SK-N-SH (cell line): ENCODE measurements around the gene DCXR. TPM values are rescaled to one million over a fixed set of nuclear protein-coding genes. Genes with fewer than 3 reads are reported as not detected.

Source experiments
- CTCF ChIA-PET: fragments of 300-600, 350-600 bp; formaldehyde crosslinking; extraction: SDS; loops from one replicate; lab custom pipeline; 2021; lab: Yijun Ruan, JAX
- POLR2A ChIA-PET: fragments of 350-600 bp; sonication (Branson Sonifier 250); formaldehyde crosslinking; extraction: SDS; loops from one replicate; lab custom pipeline; 2020; ENCODE audit warnings: antibody characterized with exemption, inconsistent platforms; lab: Yijun Ruan, JAX
- DNase-seq: peaks from one replicate; pipeline ENCODE4 v3.0.0; 2012
- H2AFZ ChIP-seq: fragments of 200-600 bp; sonication (generic); 2 replicates; pipeline ENCODE4 v1.8.1; 2016; ENCODE audit warnings: antibody characterized with exemption, mild to moderate bottlenecking, low read depth
- H3F3A ChIP-seq: fragments of 200-600 bp; sonication (generic); replicated peaks from 2 replicates; pipeline ENCODE3; 2016; ENCODE audit warnings: antibody characterized with exemption, mild to moderate bottlenecking; ENCODE audit not compliant: insufficient read depth
- H3K27ac ChIP-seq, 2 experiments: fragments of 200-500 bp in 1 of 2; fragments of 200-600 bp in 1 of 2; sonication (Bioruptor generic) in 1 of 2; sonication (generic), shearing (Covaris generic) in 1 of 2; 2 replicates each; pipeline versions ENCODE4 v1.5.1 to v1.6.1; 2014 to 2016; ENCODE audit warnings: low read depth in 2 of 2, inconsistent platforms in 1 of 2, low read length in 1 of 2, mild to moderate bottlenecking in 1 of 2, mixed read lengths in 1 of 2
- H3K27me3 ChIP-seq: fragments of 200-600 bp; sonication (generic), shearing (Covaris generic); 2 replicates; pipeline ENCODE4 v1.6.1; 2016; ENCODE audit warnings: mixed run types; ENCODE audit not compliant: insufficient read depth
- H3K36me3 ChIP-seq, 2 experiments: fragments of 200-500 bp in 1 of 2; fragments of 200-600 bp in 1 of 2; sonication (Bioruptor generic) in 1 of 2; sonication (generic) in 1 of 2; replicated peaks in 1 of 2; 2 replicates each; pipeline versions ENCODE3 to v1.5.1; 2014 to 2016; ENCODE audit warnings: low read length in 1 of 2, mild to moderate bottlenecking in 1 of 2; ENCODE audit not compliant: insufficient read depth in 2 of 2, control insufficient read depth in 1 of 2
- H3K4me1 ChIP-seq, 2 experiments: fragments of 200-500 bp in 1 of 2; fragments of 200-600 bp in 1 of 2; sonication (Bioruptor generic) in 1 of 2; sonication (generic), shearing (Covaris generic) in 1 of 2; 2 replicates each; pipeline versions ENCODE4 v1.5.1 to v1.6.1; 2014 to 2016; ENCODE audit warnings: low read depth in 1 of 2, low read length in 1 of 2, mixed run types in 1 of 2; ENCODE audit not compliant: insufficient read depth in 2 of 2, control insufficient read depth in 1 of 2
- H3K4me2 ChIP-seq: fragments of 200-600 bp; sonication (generic), shearing (Covaris generic); 2 replicates; pipeline ENCODE4 v1.6.1; 2017; ENCODE audit warnings: mixed run types
- H3K4me3 ChIP-seq, 2 experiments: fragments of 200-500 bp in 1 of 2; fragments of 200-600 bp in 1 of 2; sonication (Bioruptor generic) in 1 of 2; sonication (generic), shearing (Covaris generic) in 1 of 2; 2 replicates each; pipeline versions ENCODE4 v1.5.1 to v1.8.1; 2014 to 2016; ENCODE audit warnings: low read depth in 2 of 2, inconsistent platforms in 1 of 2, low read length in 1 of 2, mild to moderate bottlenecking in 1 of 2, mixed read lengths in 1 of 2, moderate library complexity in 1 of 2
- H3K79me2 ChIP-seq: fragments of 200-600 bp; sonication (generic); 2 replicates; pipeline ENCODE4 v1.8.1; 2017; ENCODE audit warnings: mild to moderate bottlenecking; ENCODE audit not compliant: insufficient read depth
- H3K9ac ChIP-seq: fragments of 200-600 bp; sonication (generic); 2 replicates; pipeline ENCODE4 v1.6.1; 2017; ENCODE audit warnings: mixed run types
- H3K9me2 ChIP-seq: fragments of 200-600 bp; sonication (generic); 2 replicates; pipeline ENCODE4 v1.6.1; 2017; ENCODE audit warnings: mixed run types
- H3K9me3 ChIP-seq: fragments of 200-600 bp; sonication (generic); 2 replicates; pipeline ENCODE4 v1.6.1; 2017; ENCODE audit warnings: mixed run types, mild to moderate bottlenecking, moderate library complexity
- H4K20me1 ChIP-seq: fragments of 200-600 bp; sonication (generic); 2 replicates; pipeline ENCODE4 v1.6.1; 2017; ENCODE audit warnings: mild to moderate bottlenecking, mixed run types; ENCODE audit not compliant: insufficient read depth
- EP300 ChIP-seq, 2 experiments: IDR thresholded peaks; 2 replicates each; pipeline versions ENCODE4 v1.4.0 to v1.6.1; 2012; ENCODE audit warnings: borderline replicate concordance in 1 of 2, low read depth in 1 of 2, low read length in 1 of 2
- EZH2phosphoT487 ChIP-seq: fragments of 200-600 bp; sonication (generic); IDR thresholded peaks from 2 replicates; pipeline ENCODE4 v1.6.1; 2017; ENCODE audit warnings: low read depth, mixed run types, mild to moderate bottlenecking, antibody characterized with exemption, moderate library complexity, borderline replicate concordance
- GABPA ChIP-seq: IDR thresholded peaks from 2 replicates; pipeline ENCODE4 v1.4.0; 2012; ENCODE audit warnings: low read depth, mild to moderate bottlenecking
- JUND ChIP-seq: IDR thresholded peaks from 2 replicates; pipeline ENCODE4 v1.4.0; 2012
- NFIC ChIP-seq: IDR thresholded peaks from 2 replicates; pipeline ENCODE4 v1.4.0; 2012; ENCODE audit warnings: borderline replicate concordance
- REST ChIP-seq: IDR thresholded peaks from 2 replicates; pipeline ENCODE4 v1.6.1; 2012; ENCODE audit warnings: mild to moderate bottlenecking, low read depth, low read length, moderate library complexity
- RXRA ChIP-seq: IDR thresholded peaks from 2 replicates; pipeline ENCODE4 v1.4.0; 2012; ENCODE audit warnings: low read depth, mild to moderate bottlenecking, borderline replicate concordance
- SIN3A ChIP-seq: IDR thresholded peaks from 2 replicates; pipeline ENCODE4 v1.6.1; 2012; ENCODE audit warnings: low read depth, mild to moderate bottlenecking, low read length, moderate library complexity, borderline replicate concordance
- TAF1 ChIP-seq: IDR thresholded peaks from 2 replicates; pipeline ENCODE4 v1.6.1; 2012; ENCODE audit warnings: low read depth, mild to moderate bottlenecking, low read length, moderate library complexity, borderline replicate concordance
- TEAD4 ChIP-seq: IDR thresholded peaks from 2 replicates; pipeline ENCODE4 v1.4.0; 2012; ENCODE audit warnings: mild to moderate bottlenecking, borderline replicate concordance; ENCODE audit not compliant: insufficient read depth
- YY1 ChIP-seq: IDR thresholded peaks from 2 replicates; pipeline ENCODE4 v1.4.0; 2012; ENCODE audit warnings: low read depth, mild to moderate bottlenecking
- ZBTB33 ChIP-seq: IDR thresholded peaks from 2 replicates; pipeline ENCODE4 v1.4.0; 2012; ENCODE audit warnings: low read depth, borderline replicate concordance
- WGBS: methylation state at CpG from one replicate; pipeline ENCODE4 v1.1.6; 2017; ENCODE audit warnings: low lambda C conversion rate; 5-methylcytosine and 5-hydroxymethylcytosine counted together
- polyA plus RNA-seq, 3 experiments: library from polyadenylated mRNA; depleted of rRNA; stranded (reverse); fragments of >200 nt; gene quantifications; 2 replicates each; pipeline ENCODE4 v1.2.3, GENCODE V29; 2012
- TF ChIP-seq, protein P1 (sequence below): fragments of 200-600 bp; sonication (generic); IDR thresholded peaks from 2 replicates; pipeline ENCODE4 v1.6.1; 2017; ENCODE audit warnings: antibody characterized with exemption, mild to moderate bottlenecking, moderate library complexity

Gene DCXR
- polyA plus RNA-seq, 1 of the 3 experiments (the other 2 are of a cell fraction), result 190 TPM

- CTCF ChIA-PET, result interaction anchor here (1.0 to 35.7 kb wide), 6 partner anchors 13 to 122 kb away, joined by 3 to 1216 read pairs (median 65); partner anchors contain the start of genes CENPX, DUS1L, LRRC45 and NOTUM
- 95% methylated on average over 38 of the region's 38 CpGs for WGBS
Observed at GRCh38 chr17:82033359-82034085, 4.0 kb downstream of the DCXR start.

More at GRCh38 chr17:82033359-82034085, 4.0 kb downstream of the DCXR start:
- POLR2A ChIA-PET, result no interaction called here
- DNase-seq, result no peak
- H4K20me1 ChIP-seq, result peaks cover 4% of the 10 kb centered on the region; the same call in 1 of the 2 replicates
- no peaks in the 10 kb centered on the region for H3K79me2 ChIP-seq
- no peak overlapping the region for H3K4me2 ChIP-seq
- H3K27ac ChIP-seq, result no peak overlapping the region
- H2AFZ ChIP-seq, result no peak overlapping the region
- no peaks in the 10 kb centered on the region for H3K9me2 ChIP-seq
- peaks cover 35% of the 10 kb centered on the region for H3F3A ChIP-seq
- H3K4me1 ChIP-seq, result peaks cover 7 to 33% of the 10 kb centered on the region in 2 experiments
- H3K9me3 ChIP-seq, result no peaks in the 10 kb centered on the region
- H3K36me3 ChIP-seq, result peaks cover 5 to 10% of the 10 kb centered on the region in 2 experiments
- TF ChIP-seq ZBTB33 (no peak), GABPA (no peak), NFIC (no peak), EZH2phosphoT487 (no peak), TEAD4 (no peak), RXRA (no peak), YY1 (no peak), REST (no peak), EP300 (IDR thresholded peaks at IDR 0.05; ENCODE audit: borderline replicate concordance in 1 of 2, low read depth in 1 of 2, low read length in 1 of 2) (no peak), SIN3A (no peak), JUND (no peak), TAF1 (no peak)
- TF ChIP-seq, protein P1, sequence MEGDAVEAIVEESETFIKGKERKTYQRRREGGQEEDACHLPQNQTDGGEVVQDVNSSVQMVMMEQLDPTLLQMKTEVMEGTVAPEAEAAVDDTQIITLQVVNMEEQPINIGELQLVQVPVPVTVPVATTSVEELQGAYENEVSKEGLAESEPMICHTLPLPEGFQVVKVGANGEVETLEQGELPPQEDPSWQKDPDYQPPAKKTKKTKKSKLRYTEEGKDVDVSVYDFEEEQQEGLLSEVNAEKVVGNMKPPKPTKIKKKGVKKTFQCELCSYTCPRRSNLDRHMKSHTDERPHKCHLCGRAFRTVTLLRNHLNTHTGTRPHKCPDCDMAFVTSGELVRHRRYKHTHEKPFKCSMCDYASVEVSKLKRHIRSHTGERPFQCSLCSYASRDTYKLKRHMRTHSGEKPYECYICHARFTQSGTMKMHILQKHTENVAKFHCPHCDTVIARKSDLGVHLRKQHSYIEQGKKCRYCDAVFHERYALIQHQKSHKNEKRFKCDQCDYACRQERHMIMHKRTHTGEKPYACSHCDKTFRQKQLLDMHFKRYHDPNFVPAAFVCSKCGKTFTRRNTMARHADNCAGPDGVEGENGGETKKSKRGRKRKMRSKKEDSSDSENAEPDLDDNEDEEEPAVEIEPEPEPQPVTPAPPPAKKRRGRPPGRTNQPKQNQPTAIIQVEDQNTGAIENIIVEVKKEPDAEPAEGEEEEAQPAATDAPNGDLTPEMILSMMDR, result no peak
- H3K9ac ChIP-seq, result no peak overlapping the region
- H3K4me3 ChIP-seq, result no peak overlapping the region
- no peaks in the 10 kb centered on the region for H3K27me3 ChIP-seq
